HG03159 (cell line): ENCODE measurements around the gene UBE2L5.

Source experiments
- ATAC-seq: cut with Tn5 transposase; IDR thresholded peaks from one replicate; pipeline ENCODE4 v1.9.1; 2021; ENCODE audit warnings: mild to moderate bottlenecking, moderate library complexity; ENCODE audit not compliant: unreplicated experiment

UBE2L5 gene

GRCh38 chr13:30404207-30404606 lies 18.1 kb upstream of the UBE2L5 start:
- ATAC-seq, result no peak

- ATAC-seq, result no peak
Measured at GRCh38 chr13:30406779-30407416, 15.4 kb upstream of the UBE2L5 start.

GRCh38 chr13:30408319-30409101 lies 13.8 kb upstream of the UBE2L5 start:
- ATAC-seq, result peak; percentile 75

- no peak for ATAC-seq
Measured at GRCh38 chr13:30409886-30410704, 12.2 kb upstream of the UBE2L5 start.

GRCh38 chr13:30410705-30411125 lies 11.6 kb upstream of the UBE2L5 start:
- ATAC-seq, result no peak

GRCh38 chr13:30412346-30412745 lies 9.9 kb upstream of the UBE2L5 start:
- no peak for ATAC-seq

- ATAC-seq, result no peak
Measured at GRCh38 chr13:30413842-30414241, 8.5 kb upstream of the UBE2L5 start.

GRCh38 chr13:30415430-30416030 lies 6.8 kb upstream of the UBE2L5 start:
- peak; percentile 76 for ATAC-seq

GRCh38 chr13:30416471-30416870 lies 5.8 kb upstream of the UBE2L5 start:
- ATAC-seq, result no peak

GRCh38 chr13:30418075-30418716 lies 4.1 kb upstream of the UBE2L5 start:
- no peak for ATAC-seq

- ATAC-seq, result no peak
Measured at GRCh38 chr13:30418717-30419459, 3.4 kb upstream of the UBE2L5 start.

GRCh38 chr13:30421093-30422053 lies 920 bp upstream of the UBE2L5 start:
- ATAC-seq, result no peak

- ATAC-seq, result no peak
Measured at GRCh38 chr13:30423891-30424290, 1.6 kb downstream of the UBE2L5 start.

GRCh38 chr13:30429235-30429634 lies 6.9 kb downstream of the UBE2L5 start:
- no peak for ATAC-seq

- ATAC-seq, result peak; percentile 54
Measured at GRCh38 chr13:30429721-30430694, 7.7 kb downstream of the UBE2L5 start.

- no peak for ATAC-seq
Measured at GRCh38 chr13:30431269-30431940, 9.1 kb downstream of the UBE2L5 start.

- no peak for ATAC-seq
Measured at GRCh38 chr13:30435911-30436451, 13.7 kb downstream of the UBE2L5 start.
